Melanocyte of skin (primary cell): Measurements from ENCODE around the gene IFNL2. TPM values are rescaled to one million over a fixed set of nuclear protein-coding genes. Genes with fewer than 3 reads are reported as not detected.

Experiments
- total RNA-seq, 2 donors: library from RNA; depleted of rRNA; stranded (reverse); fragments of >200 nt; gene quantifications; 2 replicates each; pipeline ENCODE4 v1.2.3, GENCODE V29; 2012

The IFNL2 gene
- total RNA-seq = not detected

DNA sequence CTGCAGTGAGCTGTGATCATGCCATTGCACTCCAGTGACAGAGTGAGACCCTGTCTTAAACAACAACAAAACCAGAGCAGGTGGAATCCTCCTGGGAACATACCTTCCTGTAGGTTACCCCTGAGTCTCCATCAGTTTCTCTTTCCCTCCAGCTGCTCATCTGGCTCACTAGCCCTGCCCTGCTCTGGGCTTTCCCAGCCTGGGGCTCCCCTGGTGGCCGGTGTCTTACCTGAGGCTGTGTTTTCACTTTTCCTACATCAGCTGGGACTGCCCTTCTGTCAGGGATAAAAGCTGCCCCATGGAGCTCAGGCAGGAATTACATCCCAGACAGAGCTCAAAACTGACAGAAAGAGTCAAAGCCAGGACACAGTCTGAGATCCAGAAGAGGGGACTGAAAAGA lies at the start of gene IFNL2:
IFNL2 (plus strand) TSS at position 312 of the 400 bp plus-strand sequence. CDS start 173 bp downstream, outside the sequence.

GRCh38 chr19:39244410-39245100 lies 23.6 kb upstream of the IFNL2 start, which contains the start of gene IFNL3:
IFNL3 (minus strand) TSS chr19:39245006; CDS start chr19:39244967, 39 bp downstream.

GRCh38 chr19:39248806-39249205 lies 19.4 kb upstream of the IFNL2 start, which contains the start of gene IFNL4:
IFNL4 (minus strand) TSS chr19:39248856.

DNA sequence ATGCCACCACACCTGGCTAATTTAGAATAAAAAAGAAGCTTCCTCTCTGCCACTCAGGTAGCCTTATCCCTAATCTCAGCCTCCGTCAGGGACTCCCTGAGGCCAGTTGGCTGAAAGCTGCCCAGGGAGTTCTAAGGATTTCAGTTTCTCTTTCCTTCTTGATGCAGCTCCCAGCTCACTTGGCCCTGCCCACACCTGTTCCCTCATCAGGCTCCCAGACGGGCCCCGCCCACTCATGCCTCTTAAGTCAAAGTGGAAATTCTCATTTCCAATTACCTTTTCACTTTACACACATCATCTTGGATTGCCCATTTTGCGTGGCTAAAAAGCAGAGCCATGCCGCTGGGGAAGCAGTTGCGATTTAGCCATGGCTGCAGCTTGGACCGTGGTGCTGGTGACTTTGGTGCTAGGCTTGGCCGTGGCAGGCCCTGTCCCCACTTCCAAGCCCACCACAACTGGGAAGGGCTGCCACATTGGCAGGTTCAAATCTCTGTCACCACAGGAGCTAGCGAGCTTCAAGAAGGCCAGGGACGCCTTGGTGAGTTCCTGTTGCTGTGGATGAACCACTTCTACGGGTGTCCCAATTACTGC lies 28.0 kb downstream of the IFNL2 start, which contains the start of gene IFNL1:
IFNL1 (plus strand) TSS at position 353 of the 591 bp plus-strand sequence; CDS start at position 368, 15 bp downstream.

Other genes with a start within 250 kb of the IFNL2 start
- 1 to 10 TPM; 3.8 to 4.0 TPM for gene FBXO27, start 235.8 kb upstream of the IFNL2 start, total RNA-seq
- gene ACP7, start 184.0 kb upstream of the IFNL2 start, total RNA-seq = 10 to 100 TPM in 1 of 2 donors, 1 to 10 TPM in 1; 2.1 to 14.3 TPM
- gene PAK4, start 142.6 kb upstream of the IFNL2 start, total RNA-seq = 10 to 100 TPM; 13.1 to 21.3 TPM
- gene NCCRP1, start 71.4 kb upstream of the IFNL2 start, total RNA-seq = 10 to 100 TPM in 1 of 2 donors, 1 to 10 TPM in 1; 1.3 to 12.4 TPM
- not detected for gene SYCN, start 64.1 kb upstream of the IFNL2 start, total RNA-seq
- not detected for gene IFNL3, start 23.4 kb upstream of the IFNL2 start, total RNA-seq
- not detected for gene IFNL4, start 19.5 kb upstream of the IFNL2 start, total RNA-seq
- not detected for gene IFNL1, start 28.0 kb downstream of the IFNL2 start, total RNA-seq
- under 1 TPM; 0.34 to 0.67 TPM for gene LRFN1, start 52.5 kb downstream of the IFNL2 start, total RNA-seq
- gene GMFG, start 67.6 kb downstream of the IFNL2 start, total RNA-seq = 1 to 10 TPM in 1 of 2 donors, not detected in 1; 1.0 TPM
- gene SAMD4B, start 74.0 kb downstream of the IFNL2 start, total RNA-seq = 10 to 100 TPM; 53.9 to 58.2 TPM
- 10 to 100 TPM; 29.6 to 35.3 TPM for gene PAF1, start 122.7 kb downstream of the IFNL2 start, total RNA-seq
- 10 to 100 TPM; 21.3 to 30.3 TPM for gene MED29, start 123.0 kb downstream of the IFNL2 start, total RNA-seq
- 1 to 10 TPM; 3.7 to 3.8 TPM for gene ZFP36, start 138.5 kb downstream of the IFNL2 start, total RNA-seq
- 1 to 10 TPM; 2.8 to 6.0 TPM for gene PLEKHG2, start 144.3 kb downstream of the IFNL2 start, total RNA-seq
- gene RPS16, start 167.6 kb downstream of the IFNL2 start, total RNA-seq = 10 to 100 TPM; 19.6 to 51.0 TPM
- gene SUPT5H, start 177.2 kb downstream of the IFNL2 start, total RNA-seq = 10 to 100 TPM; 64.9 to 75.0 TPM
- gene TIMM50, start 212.4 kb downstream of the IFNL2 start, total RNA-seq = 100 to 1,000 TPM in 1 of 2 donors, 10 to 100 TPM in 1; 66.4 to 115 TPM
- gene DLL3, start 230.6 kb downstream of the IFNL2 start, total RNA-seq = 1 to 10 TPM in 1 of 2 donors, under 1 TPM in 1; under 0.01 to 4.3 TPM
- not detected for gene SELENOV, start 246.7 kb downstream of the IFNL2 start, total RNA-seq